Stimulated activated CD8-positive, alpha-beta memory T cell treated with anti-CD3 and anti-CD28 coated beads, Interleukin-7, amount 100 ng/mL, for 1 hour (primary cell): Measurements from ENCODE around the gene ZFYVE9.
"Not testable (repeated sequence)": the region's sequence is repeated elsewhere in the genome, so short reads cannot be mapped to it uniquely, and the experiment has no call there.

Source experiments
- DNase-seq, 2 donors: peaks; one replicate each; pipeline ENCODE4 v3.0.0-alpha.2; 2020; ENCODE audit warnings: low read depth in 2 of 2

The ZFYVE9 gene

GRCh38 chr1:52141513-52142219 lies at the start of gene ZFYVE9:
Gene ZFYVE9 (plus strand): TSS chr1:52142089. CDS start chr1:52233207, 91,118 bp downstream.
- DNase-seq: peak; percentile 38 to 45

- DNase-seq: not testable (repeated sequence)
Measured at GRCh38 chr1:52094300-52094699, 47.6 kb upstream of the ZFYVE9 start.

GRCh38 chr1:52096216-52096615 lies 45.7 kb upstream of the ZFYVE9 start:
- DNase-seq: no peak

GRCh38 chr1:52098139-52098871 lies 43.6 kb upstream of the ZFYVE9 start:
- no peak for DNase-seq

GRCh38 chr1:52102336-52103013 lies 39.4 kb upstream of the ZFYVE9 start:
- no peak for DNase-seq

- no peak for DNase-seq
Measured at GRCh38 chr1:52111492-52111891, 30.4 kb upstream of the ZFYVE9 start.

- no peak for DNase-seq
Measured at GRCh38 chr1:52112489-52112888, 29.4 kb upstream of the ZFYVE9 start.

- DNase-seq: no peak
Measured at GRCh38 chr1:52119301-52120079, 22.4 kb upstream of the ZFYVE9 start.

- no peak for DNase-seq
Measured at GRCh38 chr1:52122384-52122783, 19.5 kb upstream of the ZFYVE9 start.

- no peak for DNase-seq
Measured at GRCh38 chr1:52123622-52124021, 18.3 kb upstream of the ZFYVE9 start.

- no peak for DNase-seq
Measured at GRCh38 chr1:52125736-52126359, 16.0 kb upstream of the ZFYVE9 start.

- DNase-seq: no peak
Measured at GRCh38 chr1:52127181-52128180, 14.4 kb upstream of the ZFYVE9 start.

GRCh38 chr1:52139817-52140540 lies 1.9 kb upstream of the ZFYVE9 start:
- DNase-seq: no peak

GRCh38 chr1:52140633-52141512 lies 1.0 kb upstream of the ZFYVE9 start:
- DNase-seq: no peak

- no peak for DNase-seq
Measured at GRCh38 chr1:52142220-52143183, 613 bp downstream of the ZFYVE9 start.

- DNase-seq: no peak
Measured at GRCh38 chr1:52145137-52145536, 3.2 kb downstream of the ZFYVE9 start.

- DNase-seq: not testable (repeated sequence)
Measured at GRCh38 chr1:52150445-52150844, 8.6 kb downstream of the ZFYVE9 start.
